T-cell (primary cell): Measurements from ENCODE around the gene C20orf202. TPM values are rescaled to one million over a fixed set of nuclear protein-coding genes. Genes with fewer than 3 reads are reported as not detected.

Source experiments
- ATAC-seq, 4 experiments: fragments of 200-7000 bp in 3 of 4; fragments of 150-1000 bp in 1 of 4; cut with Tn5 transposase; replicated peaks in 1 of 4; 1 replicate in 3 of 4; 2 replicates in 1 of 4; pipeline ENCODE4 v1.10.0; 2021; ENCODE audit warnings: moderate library complexity in 3 of 4, mild to moderate bottlenecking in 2 of 4, moderate number of reproducible peaks in 1 of 4
- CTCF ChIA-PET, 2 donors: fragments of 300-600 bp; sonication (Branson Sonifier 250); formaldehyde crosslinking; loops; one replicate each; lab custom pipeline; 2022; ENCODE audit warnings: antibody characterized with exemption in 2 of 2; lab: Charles Lee
- POLR2A ChIA-PET, 2 donors: fragments of 300-600 bp; sonication (Branson Sonifier 250); formaldehyde crosslinking; loops; one replicate each; lab custom pipeline; 2022; ENCODE audit warnings: antibody characterized with exemption in 2 of 2; lab: Charles Lee
- DNase-seq, 35 experiments: peaks; one replicate each; pipeline versions ENCODE4 v3.0.0 to v3.0.0-alpha.2; 2013 to 2023
- H3K27ac ChIP-seq: one replicate; pipeline ENCODE4 v1.5.1; 2013; ENCODE audit warnings: low read length
- H3K27me3 ChIP-seq, 2 experiments: replicated peaks in 1 of 2; 1 replicate in 1 of 2; 2 replicates in 1 of 2; pipeline versions ENCODE4 v1.6.1 to v1.7.0; 2013; ENCODE audit warnings: low read length in 1 of 2, mixed read lengths in 1 of 2; ENCODE audit not compliant: control insufficient read depth in 2 of 2, insufficient read depth in 2 of 2; ENCODE audit errors: extremely low read depth in 1 of 2
- H3K36me3 ChIP-seq, 2 donors: 1 replicate in 1 of 2; 2 replicates in 1 of 2; pipeline versions ENCODE4 v1.6.1 to v1.7.0; 2013; ENCODE audit warnings: low read length in 1 of 2; ENCODE audit not compliant: control insufficient read depth in 2 of 2, insufficient read depth in 1 of 2; ENCODE audit errors: extremely low read depth in 1 of 2
- H3K4me1 ChIP-seq, 2 experiments: 1 replicate in 1 of 2; 2 replicates in 1 of 2; pipeline versions ENCODE4 v1.6.1 to v1.7.0; 2013; ENCODE audit warnings: low read length in 2 of 2, mixed read lengths in 1 of 2; ENCODE audit not compliant: insufficient read depth in 2 of 2, control insufficient read depth in 1 of 2; ENCODE audit errors: extremely low read depth in 1 of 2
- H3K4me3 ChIP-seq, 2 donors: 1 replicate in 1 of 2; 2 replicates in 1 of 2; pipeline versions ENCODE4 v1.5.1 to v1.7.0; 2013; ENCODE audit warnings: mild to moderate bottlenecking in 2 of 2, low read length in 1 of 2, moderate library complexity in 1 of 2; ENCODE audit not compliant: control insufficient read depth in 1 of 2; ENCODE audit errors: extremely low read depth in 1 of 2
- H3K9me3 ChIP-seq: 2 replicates; pipeline ENCODE4 v1.7.0; 2013
- H3K27ac Mint-ChIP-seq, 2 donors: one replicate each; pipeline ENCODE4 v1.8.0; 2020 to 2021; ENCODE audit warnings: mild to moderate bottlenecking in 2 of 2, mixed read lengths in 2 of 2
- H3K27me3 Mint-ChIP-seq, 2 donors: one replicate each; pipeline ENCODE4 v1.8.0; 2021 to 2022; ENCODE audit warnings: mixed read lengths in 2 of 2
- H3K36me3 Mint-ChIP-seq: one replicate; pipeline ENCODE4 v1.8.0; 2021; ENCODE audit warnings: mixed read lengths
- H3K4me1 Mint-ChIP-seq, 3 donors: one replicate each; pipeline ENCODE4 v1.8.0; 2020 to 2022; ENCODE audit warnings: mixed read lengths in 3 of 3, mild to moderate bottlenecking in 1 of 3
- H3K4me3 Mint-ChIP-seq, 3 donors: one replicate each; pipeline ENCODE4 v1.8.0; 2020 to 2022; ENCODE audit warnings: mild to moderate bottlenecking in 3 of 3, mixed read lengths in 3 of 3, moderate library complexity in 3 of 3
- H3K9me3 Mint-ChIP-seq, 3 donors: one replicate each; pipeline ENCODE4 v1.8.0; 2020 to 2022; ENCODE audit warnings: mixed read lengths in 3 of 3
- WGBS: methylation state at CpG from one replicate; pipeline ENCODE4 v1.1.5; 2013; ENCODE audit warnings: missing lambda C conversion rate; ENCODE audit not compliant: insufficient coverage; 5-methylcytosine and 5-hydroxymethylcytosine counted together
- total RNA-seq, 35 experiments: library from RNA in 6 of 35; stranded (reverse) in 6 of 35; fragments of 120-200 nt in 1 of 35; gene quantifications; one replicate each; pipeline versions ENCODE4 v1.2.1 to v1.2.4 and lab custom pipeline; 2013 to 2026

Gene C20orf202
- total RNA-seq, 5 donors from 2014 or later (not counting 1 experiment from before 2014, with no cell fraction given) = 0.23 to 0.41 (median 0.30) TPM; not detected in 1

DNA sequence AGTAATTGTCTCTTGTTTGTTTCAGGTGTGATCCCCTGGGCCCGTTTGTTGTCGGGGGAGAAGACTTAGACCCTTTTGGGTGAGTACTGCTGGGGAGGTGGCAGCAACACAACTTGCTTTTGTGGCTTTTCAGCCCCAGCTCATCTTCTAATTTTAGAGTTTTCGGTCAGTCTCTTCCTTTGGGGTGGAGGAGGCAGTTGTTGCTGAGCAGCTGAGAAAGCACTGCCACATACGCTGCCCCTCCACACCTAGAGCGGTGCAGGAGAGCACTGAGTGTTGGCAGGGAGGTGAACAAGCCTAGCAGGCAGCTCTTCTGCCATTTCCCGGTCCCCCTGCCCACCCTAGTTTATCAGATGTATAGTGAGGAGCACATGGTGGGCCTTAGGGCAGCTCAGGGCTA, 40.1 kb upstream of the C20orf202 start:
- H3K27ac Mint-ChIP-seq = no peak overlapping the region
- Histone ChIP-seq H3K4me3 (no peak overlapping the region), H3K27me3 (no peaks in the 10 kb centered on the region), H3K9me3 (no peaks in the 10 kb centered on the region), H3K4me1 (no peaks in the 10 kb centered on the region), H3K27ac (no peak overlapping the region), H3K36me3 (peaks cover 22 to 76% of the 10 kb centered on the region in 2 donors)
- no peaks in the 10 kb centered on the region for H3K27me3 Mint-ChIP-seq
- ATAC-seq (no peak), DNase-seq (no peak)
- H3K4me1 Mint-ChIP-seq = no peaks in the 10 kb centered on the region
- no peaks in the 10 kb centered on the region for H3K9me3 Mint-ChIP-seq
- H3K4me3 Mint-ChIP-seq = no peak overlapping the region
- ChIA-PET POLR2A (no interaction called here), CTCF (no interaction called here)
- peaks cover 60% of the 10 kb centered on the region for H3K36me3 Mint-ChIP-seq
- WGBS = 90% methylated on average over 3 of the region's 6 CpGs

DNA sequence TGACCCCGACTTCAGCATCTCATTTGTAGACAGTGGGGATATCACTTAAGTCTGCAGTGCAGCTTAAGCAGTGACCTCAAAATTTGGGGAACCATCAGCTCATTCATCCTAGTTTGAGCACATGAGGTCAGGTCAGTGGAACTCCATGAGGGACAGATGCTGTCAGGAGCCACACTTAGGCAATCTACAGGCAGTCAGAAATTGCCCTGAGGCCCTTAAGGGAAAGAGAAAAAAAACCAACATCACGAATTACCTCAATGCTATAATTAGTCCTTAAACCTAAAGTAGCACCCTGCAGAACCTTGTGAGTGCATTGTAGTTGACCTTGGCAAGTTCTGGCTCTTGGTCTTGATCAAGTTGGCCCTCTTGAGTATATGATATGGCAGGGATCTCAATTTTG, 39.6 kb upstream of the C20orf202 start:
- Mint-ChIP-seq H3K9me3 (no peaks in the 10 kb centered on the region), H3K36me3 (peaks cover 65% of the 10 kb centered on the region), H3K27me3 (no peaks in the 10 kb centered on the region), H3K4me1 (no peaks in the 10 kb centered on the region), H3K27ac (no peak overlapping the region), H3K4me3 (no peak overlapping the region)
- no peak overlapping the region for H3K27ac ChIP-seq
- H3K36me3 ChIP-seq = peaks cover 22 to 78% of the 10 kb centered on the region in 2 donors
- no peak overlapping the region for H3K4me3 ChIP-seq
- no peaks in the 10 kb centered on the region for H3K4me1 ChIP-seq
- WGBS = no CpG with 5 or more reads among the region's 2 CpGs
- POLR2A ChIA-PET = no interaction called here
- no peak for ATAC-seq
- H3K9me3 ChIP-seq = no peaks in the 10 kb centered on the region
- H3K27me3 ChIP-seq = no peaks in the 10 kb centered on the region
- CTCF ChIA-PET = no interaction called here
- no peak for DNase-seq

DNA sequence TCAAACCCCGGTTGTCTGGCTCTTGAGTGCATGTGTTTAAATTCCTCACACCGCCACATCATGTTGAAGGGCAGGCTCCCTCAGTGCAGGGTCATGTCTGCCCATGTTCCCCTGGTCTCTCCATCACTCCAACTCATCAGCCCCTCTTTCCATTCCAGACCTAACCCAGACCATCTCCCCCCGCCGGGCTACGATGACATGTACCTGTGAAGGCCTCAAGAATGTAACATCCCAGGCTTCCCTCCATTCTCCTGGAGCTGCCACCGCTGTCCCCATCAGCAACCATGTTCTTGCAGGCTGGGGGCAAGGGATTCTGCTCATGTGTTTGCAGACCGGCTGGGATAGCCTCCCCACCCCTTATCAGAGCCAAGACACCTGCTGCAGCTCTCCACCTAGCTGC, 38.4 kb upstream of the C20orf202 start:
- no peak for DNase-seq
- Mint-ChIP-seq H3K27ac (no peak overlapping the region), H3K36me3 (peaks cover 76% of the 10 kb centered on the region), H3K9me3 (no peaks in the 10 kb centered on the region), H3K4me3 (no peak overlapping the region), H3K4me1 (no peaks in the 10 kb centered on the region), H3K27me3 (no peaks in the 10 kb centered on the region)
- ChIA-PET POLR2A (interaction anchor here in 1 of 2 donors (0.6 kb wide), 1 partner anchor 46 kb away, joined by 3 read pairs; no protein-coding TSS in a partner anchor), CTCF (no interaction called here)
- 100% methylated on average over 6 of the region's 7 CpGs for WGBS
- no peak overlapping the region for H3K27ac ChIP-seq
- no peak overlapping the region for H3K4me3 ChIP-seq
- H3K9me3 ChIP-seq = no peaks in the 10 kb centered on the region
- no peaks in the 10 kb centered on the region for H3K27me3 ChIP-seq
- peaks cover 22 to 84% of the 10 kb centered on the region in 2 donors for H3K36me3 ChIP-seq
- H3K4me1 ChIP-seq = no peaks in the 10 kb centered on the region
- ATAC-seq = no peak

DNA sequence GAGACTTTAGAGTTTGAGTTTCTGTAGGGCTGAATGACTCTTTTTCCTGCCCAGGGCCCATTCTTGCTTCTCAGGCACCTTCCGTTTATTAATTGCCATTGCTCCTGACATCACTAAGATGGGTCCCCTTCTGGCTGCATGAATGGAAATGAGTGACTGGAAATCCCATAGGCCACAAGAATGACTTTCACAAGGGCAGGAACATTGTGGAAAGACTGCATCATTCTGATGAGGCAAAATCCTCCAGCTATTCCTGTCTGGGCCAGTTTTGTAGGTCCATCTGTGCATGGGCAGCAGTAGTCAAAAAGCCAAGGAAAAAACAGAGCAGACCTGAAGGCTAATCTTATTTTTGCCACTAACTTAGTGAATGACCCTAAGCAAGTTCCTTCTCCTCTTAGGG, 37.7 kb upstream of the C20orf202 start:
- no peaks in the 10 kb centered on the region for H3K27me3 Mint-ChIP-seq
- no peaks in the 10 kb centered on the region for H3K27me3 ChIP-seq
- ChIA-PET CTCF (interaction anchor here in 1 of 2 donors (0.6 kb wide), 1 partner anchor 25 kb away, joined by 3 read pairs; no protein-coding TSS in a partner anchor), POLR2A (interaction anchor here in 1 of 2 donors (0.6 kb wide), 1 partner anchor 45 kb away, joined by 3 read pairs; no protein-coding TSS in a partner anchor)
- no peaks in the 10 kb centered on the region for H3K4me1 Mint-ChIP-seq
- no peaks in the 10 kb centered on the region for H3K9me3 ChIP-seq
- ATAC-seq = no peak
- H3K36me3 Mint-ChIP-seq = peaks cover 80% of the 10 kb centered on the region
- no CpG with 5 or more reads among the region's 1 CpG for WGBS
- no peaks in the 10 kb centered on the region for H3K4me1 ChIP-seq
- H3K27ac ChIP-seq = no peak overlapping the region
- H3K4me3 ChIP-seq = no peak overlapping the region
- H3K27ac Mint-ChIP-seq = no peak overlapping the region
- H3K9me3 Mint-ChIP-seq = no peaks in the 10 kb centered on the region
- DNase-seq = no peak
- no peak overlapping the region for H3K4me3 Mint-ChIP-seq
- H3K36me3 ChIP-seq = peaks cover 24 to 84% of the 10 kb centered on the region in 2 donors

DNA sequence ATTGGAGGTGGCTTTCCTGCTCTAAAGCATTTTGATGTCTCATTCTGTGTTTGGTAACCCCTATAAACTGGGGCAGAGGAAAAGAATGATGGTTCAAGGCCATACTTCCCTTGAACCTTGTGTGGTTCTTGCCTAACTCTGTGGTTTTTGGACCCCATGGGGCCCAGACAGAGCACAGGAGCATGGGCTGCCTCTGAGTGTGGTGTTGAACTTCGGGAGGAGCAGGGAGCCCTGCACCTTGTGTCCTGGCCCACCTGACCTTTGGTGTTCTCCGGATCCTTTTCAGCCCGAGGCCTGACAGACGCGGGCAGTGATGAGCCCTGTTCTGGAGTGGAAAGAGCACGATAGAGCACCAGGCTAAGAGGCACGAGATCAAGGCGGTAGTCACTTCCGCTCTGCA, 37.3 kb upstream of the C20orf202 start:
- peaks cover 80% of the 10 kb centered on the region for H3K36me3 Mint-ChIP-seq
- CTCF ChIA-PET = interaction anchor here in 1 of 2 donors (0.6 kb wide), 1 partner anchor 25 kb away, joined by 3 read pairs; no protein-coding TSS in a partner anchor
- H3K27ac ChIP-seq = no peak overlapping the region
- no peaks in the 10 kb centered on the region for H3K4me1 Mint-ChIP-seq
- no peak for DNase-seq
- H3K4me1 ChIP-seq = no peaks in the 10 kb centered on the region
- no peak overlapping the region for H3K4me3 Mint-ChIP-seq
- H3K4me3 ChIP-seq = no peak overlapping the region
- H3K27me3 Mint-ChIP-seq = no peaks in the 10 kb centered on the region
- H3K36me3 ChIP-seq = peaks cover 24 to 84% of the 10 kb centered on the region in 2 donors
- no peak for ATAC-seq
- H3K9me3 Mint-ChIP-seq = no peaks in the 10 kb centered on the region
- 98% methylated on average over 6 of the region's 9 CpGs for WGBS
- no peaks in the 10 kb centered on the region for H3K9me3 ChIP-seq
- POLR2A ChIA-PET = no interaction called here
- no peaks in the 10 kb centered on the region for H3K27me3 ChIP-seq
- H3K27ac Mint-ChIP-seq = no peak overlapping the region

DNA sequence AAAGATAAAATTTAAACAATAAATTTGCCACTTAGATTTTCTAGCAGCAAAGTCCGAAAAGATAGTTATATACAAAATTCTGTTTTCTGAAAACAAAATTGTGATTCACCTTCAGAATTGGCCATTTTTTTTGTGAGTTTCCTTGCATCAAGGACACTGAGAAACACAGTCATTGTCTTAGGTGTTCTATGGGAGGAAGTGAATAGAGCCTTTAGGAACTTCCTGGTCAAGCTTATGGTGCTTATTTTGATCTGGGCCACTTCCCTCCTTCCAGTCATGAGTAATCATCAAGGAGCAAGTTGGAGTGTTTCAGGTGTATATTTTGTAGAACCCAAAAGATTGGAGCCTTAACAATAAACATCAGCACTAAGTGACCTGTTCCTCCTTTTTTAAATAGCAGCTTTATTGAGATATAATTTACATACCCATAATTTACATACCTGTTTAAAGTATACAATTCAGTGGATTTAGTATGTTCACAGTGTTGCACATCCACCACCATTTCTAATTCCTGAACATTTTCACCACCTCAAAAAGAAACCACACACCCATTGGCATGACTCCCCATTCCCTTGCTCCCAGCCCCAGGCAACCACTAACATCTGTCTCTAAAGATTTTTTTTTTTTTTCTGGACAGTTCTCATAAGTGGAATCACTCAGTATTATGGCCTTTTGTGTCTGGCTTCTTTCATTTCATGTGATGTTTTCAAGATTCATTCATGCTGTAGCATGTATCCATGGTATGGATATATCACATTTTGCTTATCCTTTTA, 36.1 kb upstream of the C20orf202 start:
- peaks cover 82% of the 10 kb centered on the region for H3K36me3 Mint-ChIP-seq
- Histone ChIP-seq H3K4me3 (no peak overlapping the region), H3K9me3 (no peaks in the 10 kb centered on the region), H3K4me1 (no peaks in the 10 kb centered on the region), H3K36me3 (peaks cover 19 to 86% of the 10 kb centered on the region in 2 donors), H3K27ac (no peak overlapping the region), H3K27me3 (no peaks in the 10 kb centered on the region)
- ChIA-PET CTCF (no interaction called here), POLR2A (interaction anchor here in 1 of 2 donors (0.6 kb wide), 1 partner anchor 373 kb away, joined by 3 read pairs; no protein-coding TSS in a partner anchor)
- no peaks in the 10 kb centered on the region for H3K27me3 Mint-ChIP-seq
- WGBS = no CpG with 5 or more reads among the region's 1 CpG
- no peak overlapping the region for H3K27ac Mint-ChIP-seq
- H3K4me1 Mint-ChIP-seq = no peaks in the 10 kb centered on the region
- H3K9me3 Mint-ChIP-seq = no peaks in the 10 kb centered on the region
- H3K4me3 Mint-ChIP-seq = no peak overlapping the region
- DNase-seq (no peak), ATAC-seq (no peak)
